GM12878 (cell line): Measurements from ENCODE around the gene CAPN7. TPM values are rescaled to one million over a fixed set of nuclear protein-coding genes. Genes with fewer than 3 reads are reported as not detected.

Experiments
- ATAC-seq: fragments of 200-7000 bp; cut with Tn5 transposase; 3 replicates; pipeline ENCODE4 v1.9.1; 2020; ENCODE audit warnings: mild to moderate bottlenecking, moderate library complexity
- BruUV-seq: library from RNA; stranded (reverse); fragments of 400-500 nt; replicated peaks from 2 replicates; lab custom pipeline; 2021; lab: Mats Ljungman, UMichigan
- CTCF ChIA-PET: fragments of 300-600 bp; sonication (Branson Sonifier 250); formaldehyde crosslinking; extraction: SDS; loops from one replicate; lab custom pipeline; 2021; ENCODE audit warnings: inconsistent platforms; lab: Yijun Ruan, JAX
- POLR2A ChIA-PET: fragments of 350-600 bp; formaldehyde crosslinking; extraction: SDS; loops from one replicate; lab custom pipeline; 2021; ENCODE audit warnings: inconsistent platforms; lab: Charles Lee
- RAD21 ChIA-PET: fragments of 300-600 bp; sonication (Branson Sonifier 250); formaldehyde crosslinking; loops from one replicate; lab custom pipeline; 2023; ENCODE audit warnings: antibody characterized with exemption; ENCODE audit not compliant: unreplicated experiment; lab: Charles Lee
- SMC1A ChIA-PET: fragments of 300-600 bp; sonication (Branson Sonifier 250); formaldehyde crosslinking; loops from one replicate; lab custom pipeline; 2023; ENCODE audit not compliant: unreplicated experiment, uncharacterized antibody; lab: Charles Lee
- DNase-seq: peaks from one replicate; pipeline ENCODE4 v3.0.0-alpha.2; 2011; ENCODE audit warnings: low read depth, low spot score
- FAIRE-seq: peaks from 3 replicates; lab custom pipeline; 2011; peaks lifted over from hg19 to GRCh38; lab: Jason Lieb, UNC
- H2AFZ ChIP-seq: 2 replicates; pipeline ENCODE4 v1.6.0; 2011; ENCODE audit warnings: low read depth, low read length, control low read depth; ENCODE audit not compliant: control insufficient read depth
- H3K27ac ChIP-seq: 2 replicates; pipeline ENCODE4 v1.5.1; 2011; ENCODE audit warnings: control low read depth; ENCODE audit not compliant: control insufficient read depth, insufficient read depth
- H3K27me3 ChIP-seq, 2 experiments: replicated peaks in 1 of 2; 2 replicates each; pipeline versions ENCODE4 v1.6.0 to v1.6.1; 2011; ENCODE audit warnings: low read length in 1 of 2; ENCODE audit not compliant: control insufficient read depth in 2 of 2, insufficient read depth in 2 of 2
- H3K36me3 ChIP-seq, 2 experiments: 2 replicates each; pipeline ENCODE4 v1.5.1; 2011; ENCODE audit warnings: low read length in 1 of 2; ENCODE audit not compliant: control insufficient read depth in 2 of 2, insufficient read depth in 2 of 2
- H3K4me1 ChIP-seq: 2 replicates; pipeline ENCODE4 v1.6.1; 2011; ENCODE audit warnings: mild to moderate bottlenecking, low read length, moderate library complexity, mixed read lengths; ENCODE audit not compliant: control insufficient read depth, insufficient read depth
- H3K4me2 ChIP-seq: 2 replicates; pipeline ENCODE4 v1.6.0; 2011; ENCODE audit warnings: control low read depth; ENCODE audit not compliant: control insufficient read depth, insufficient read depth
- H3K4me3 ChIP-seq: fragments of 200-600 bp; sonication (generic); 2 replicates; pipeline ENCODE4 v1.5.1; 2016
- H3K79me2 ChIP-seq: 2 replicates; pipeline ENCODE4 v1.6.0; 2011; ENCODE audit warnings: low read length; ENCODE audit not compliant: control insufficient read depth, insufficient read depth
- H3K9ac ChIP-seq: 2 replicates; pipeline ENCODE4 v1.8.0; 2011; ENCODE audit warnings: low read length, control low read depth, mixed read lengths; ENCODE audit not compliant: control insufficient read depth, insufficient read depth
- H3K9me3 ChIP-seq: replicated peaks from 3 replicates; pipeline ENCODE4 v1.5.1; 2011; ENCODE audit warnings: mild to moderate bottlenecking, low read length; ENCODE audit not compliant: control insufficient read depth, insufficient read depth
- H4K20me1 ChIP-seq: 2 replicates; pipeline ENCODE4 v1.6.0; 2011; ENCODE audit not compliant: control insufficient read depth, insufficient read depth
- DPF2 ChIP-seq: fragments of 450-650 bp; IDR thresholded peaks from 2 replicates; pipeline ENCODE4 v1.6.1; 2017; ENCODE audit warnings: mild to moderate bottlenecking
- ETV6 ChIP-seq, 2 experiments: fragments of 450-650 bp in 1 of 2; IDR thresholded peaks in 1 of 2; conservative IDR thresholded peaks in 1 of 2; 2 replicates each; pipeline ENCODE4 v1.6.1; 2014; ENCODE audit warnings: antibody characterized with exemption in 1 of 2, borderline replicate concordance in 1 of 2, low read depth in 1 of 2, mild to moderate bottlenecking in 1 of 2, moderate library complexity in 1 of 2
- FOS ChIP-seq: IDR thresholded peaks from 3 replicates; pipeline ENCODE4 v1.6.1; 2011; ENCODE audit warnings: borderline replicate concordance; ENCODE audit not compliant: insufficient read length; ENCODE audit errors: extremely low read depth
- IKZF2 ChIP-seq, 2 experiments: fragments of 450-650 bp; IDR thresholded peaks; 2 replicates each; pipeline ENCODE4 v1.6.1; 2017; ENCODE audit warnings: mild to moderate bottlenecking in 2 of 2, moderate library complexity in 2 of 2
- LARP7 ChIP-seq: fragments of 450-650 bp; IDR thresholded peaks from 2 replicates; pipeline ENCODE4 v1.6.1; 2017; ENCODE audit warnings: mild to moderate bottlenecking
- MLLT1 ChIP-seq: fragments of 450-650 bp; IDR thresholded peaks from 2 replicates; pipeline ENCODE4 v1.6.1; 2016; ENCODE audit warnings: mild to moderate bottlenecking
- PAX5 ChIP-seq: IDR thresholded peaks from 2 replicates; pipeline ENCODE4 v1.6.1; 2011; ENCODE audit warnings: low read depth, low read length, borderline replicate concordance
- POLR2AphosphoS5 ChIP-seq: IDR thresholded peaks from 2 replicates; pipeline ENCODE4 v1.6.1; 2011; ENCODE audit warnings: mild to moderate bottlenecking, low read length, inconsistent platforms
- RAD51 ChIP-seq: fragments of 450-650 bp; IDR thresholded peaks from 2 replicates; pipeline ENCODE4 v1.6.1; 2016; ENCODE audit warnings: moderate library complexity, mild to moderate bottlenecking, inconsistent platforms
- RUNX3 ChIP-seq: IDR thresholded peaks from 2 replicates; pipeline ENCODE4 v1.6.1; 2012; ENCODE audit warnings: low read length, inconsistent platforms
- SMAD1 ChIP-seq: fragments of 450-650 bp; IDR thresholded peaks from 2 replicates; pipeline ENCODE4 v1.6.1; 2018; ENCODE audit warnings: mild to moderate bottlenecking, low read depth; ENCODE audit not compliant: partially characterized antibody
- SMC3 ChIP-seq: IDR thresholded peaks from 2 replicates; pipeline ENCODE4 v1.6.1; 2011; ENCODE audit warnings: low read length, improper control_type of control experiment, borderline replicate concordance
- SPI1 ChIP-seq: IDR thresholded peaks from 2 replicates; pipeline ENCODE4 v1.6.1; 2011; ENCODE audit warnings: low read depth, mild to moderate bottlenecking, low read length, moderate library complexity, borderline replicate concordance; ENCODE audit not compliant: insufficient read depth
- SREBF2 ChIP-seq: IDR thresholded peaks from 2 replicates; pipeline ENCODE4 v1.6.1; 2012; ENCODE audit warnings: mild to moderate bottlenecking, low read length
- STAT3 ChIP-seq: IDR thresholded peaks from 2 replicates; pipeline ENCODE4 v1.6.1; 2011; ENCODE audit warnings: low read depth, low read length, improper control_type of control experiment
- ZBED1 ChIP-seq: IDR thresholded peaks from 2 replicates; pipeline ENCODE4 v1.6.1; 2016; ENCODE audit warnings: borderline replicate concordance
- ZNF24 ChIP-seq: fragments of 450-650 bp; IDR thresholded peaks from 2 replicates; pipeline ENCODE4 v1.6.1; 2017; ENCODE audit warnings: antibody characterized with exemption, mild to moderate bottlenecking
- WGBS: methylation state at CpG from one replicate; pipeline ENCODE4 v1.1.6; 2016; ENCODE audit warnings: low lambda C conversion rate; ENCODE audit not compliant: insufficient replicate concordance, insufficient coverage; ENCODE audit errors: missing lambda C conversion rate; 5-methylcytosine and 5-hydroxymethylcytosine counted together
- in situ Hi-C: fragments of 300-500 bp; cut with MboI; formaldehyde crosslinking; loops from 9 replicates; pipeline ENCODE4 v1.14.3; 2018; ENCODE audit warnings: mixed read lengths
- intact Hi-C: fragments of 100-400 bp; cut with micrococcal nuclease; formaldehyde crosslinking; loops from one replicate; pipeline ENCODE4 v1.14.2; 2022; ENCODE audit not compliant: unreplicated experiment
- polyA plus RNA-seq, 11 experiments: library from polyadenylated mRNA; depleted of rRNA in 4 of 11; unstranded in 6 of 11; stranded (reverse) in 5 of 11; fragments of >200 nt; fragmentation: Nextera tagmentation in 4 of 11; fragmentation: Illumina TruSeq in 1 of 11; extraction: Ambion mirVana in 4 of 11; extraction: Trizol in 1 of 11; gene quantifications; 1 replicate in 1 of 11; 2 replicates in 10 of 11; pipeline versions ENCODE4 v1.2.1 to v1.2.3, GENCODE V29; 2011 to 2016; ENCODE audit warnings: inconsistent platforms in 2 of 11, missing spikeins in 2 of 11, low read depth in 1 of 11
- total RNA-seq, 4 experiments: library from RNA; depleted of rRNA in 3 of 4; stranded (reverse); fragments of >200 nt in 3 of 4; fragmentation: Illumina TruSeq in 1 of 4; extraction: Trizol in 1 of 4; gene quantifications; 2 replicates each; pipeline versions ENCODE4 v1.2.1 to v1.2.3, GENCODE V29; 2013 to 2021
- TF ChIP-seq, protein P1 (sequence below): IDR thresholded peaks from 2 replicates; pipeline ENCODE4 v1.6.1; 2011; ENCODE audit warnings: low read depth, mild to moderate bottlenecking, low read length, moderate library complexity, borderline replicate concordance; ENCODE audit errors: extremely low read depth
- TF ChIP-seq, protein P2 (sequence below): fragments of 450-650 bp; formaldehyde crosslinking; IDR thresholded peaks from 2 replicates; pipeline ENCODE4 v1.4.0; 2022; ENCODE audit warnings: mild to moderate bottlenecking, moderate library complexity

CAPN7 gene
- total and polyA plus RNA-seq, 10 of the 15 experiments (the other 5 are each of a cell fraction or from before 2014, with no cell fraction given) = 5.3 to 27.0 (median 18.2) TPM

- 49% methylated on average over 3 of the region's 3 CpGs for WGBS
- ChIA-PET RAD21 (interaction anchor here (0.7 to 3.0 kb wide), 9 partner anchors 17 to 114 kb away, joined by 3 to 12 read pairs (median 4); no protein-coding TSS in a partner anchor), POLR2A (interaction anchor here (0.7 kb wide), 1 partner anchor 43 kb away, joined by 3 read pairs; no protein-coding TSS in a partner anchor), SMC1A (interaction anchor here (0.6 to 3.6 kb wide), 20 partner anchors 7 to 271 kb away, joined by 3 to 19 read pairs (median 4); no protein-coding TSS in a partner anchor), CTCF (interaction anchor here (0.7 to 3.4 kb wide), 12 partner anchors 11 to 182 kb away, joined by 3 to 14 read pairs (median 4); no protein-coding TSS in a partner anchor)
- in situ Hi-C loops (no loop called here), intact Hi-C loops (loop anchor here (2.0 kb wide), 1 partner anchor 18 kb away; no protein-coding TSS in a partner anchor)
- Histone ChIP-seq H3K4me1 (peaks cover 38% of the 10 kb centered on the region), H4K20me1 (no peaks in the 10 kb centered on the region), H2AFZ (no peak overlapping the region), H3K27ac (peak overlapping the region; percentile 73), H3K4me2 (peak overlapping the region; percentile 0), H3K4me3 (peak overlapping the region; percentile 17; the same call in 1 of the 2 replicates), H3K9ac (no peak overlapping the region), H3K79me2 (peaks cover 2% of the 10 kb centered on the region; the same call in 1 of the 2 replicates), H3K27me3 (no peaks in the 10 kb centered on the region), H3K9me3 (no peaks in the 10 kb centered on the region; the same call in 2 of the 3 replicates), H3K36me3 (peaks cover 12 to 27% of the 10 kb centered on the region in 2 experiments)
- FAIRE-seq = peak; percentile 70
- DNase-seq = no peak
- BruUV-seq = no TSS peak
- ATAC-seq = no peak
- TF ChIP-seq SMC3 (no peak), FOS (no peak), SREBF2 (no peak), MLLT1 (no peak), ZBED1 (no peak), SPI1 (peak; percentile 78), SMAD1 (no peak), LARP7 (no peak), STAT3 (no peak), PAX5 (no peak), IKZF2 (IDR thresholded peaks at IDR 0.05) (peak; percentile 46 to 49; a peak in 3 of 4 replicates), RAD51 (no peak), ZNF24 (no peak), DPF2 (no peak), RUNX3 (peak; percentile 53), POLR2AphosphoS5 (no peak), ETV6 (conservative IDR thresholded peaks at IDR 0.05 in 1 of 2, IDR thresholded peaks at IDR 0.05 in 1 of 2; ENCODE audit: borderline replicate concordance in 1 of 2, low read depth in 1 of 2) (no peak)
- TF ChIP-seq, protein P1, sequence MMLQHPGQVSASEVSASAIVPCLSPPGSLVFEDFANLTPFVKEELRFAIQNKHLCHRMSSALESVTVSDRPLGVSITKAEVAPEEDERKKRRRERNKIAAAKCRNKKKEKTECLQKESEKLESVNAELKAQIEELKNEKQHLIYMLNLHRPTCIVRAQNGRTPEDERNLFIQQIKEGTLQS = no peak
- TF ChIP-seq, protein P2, sequence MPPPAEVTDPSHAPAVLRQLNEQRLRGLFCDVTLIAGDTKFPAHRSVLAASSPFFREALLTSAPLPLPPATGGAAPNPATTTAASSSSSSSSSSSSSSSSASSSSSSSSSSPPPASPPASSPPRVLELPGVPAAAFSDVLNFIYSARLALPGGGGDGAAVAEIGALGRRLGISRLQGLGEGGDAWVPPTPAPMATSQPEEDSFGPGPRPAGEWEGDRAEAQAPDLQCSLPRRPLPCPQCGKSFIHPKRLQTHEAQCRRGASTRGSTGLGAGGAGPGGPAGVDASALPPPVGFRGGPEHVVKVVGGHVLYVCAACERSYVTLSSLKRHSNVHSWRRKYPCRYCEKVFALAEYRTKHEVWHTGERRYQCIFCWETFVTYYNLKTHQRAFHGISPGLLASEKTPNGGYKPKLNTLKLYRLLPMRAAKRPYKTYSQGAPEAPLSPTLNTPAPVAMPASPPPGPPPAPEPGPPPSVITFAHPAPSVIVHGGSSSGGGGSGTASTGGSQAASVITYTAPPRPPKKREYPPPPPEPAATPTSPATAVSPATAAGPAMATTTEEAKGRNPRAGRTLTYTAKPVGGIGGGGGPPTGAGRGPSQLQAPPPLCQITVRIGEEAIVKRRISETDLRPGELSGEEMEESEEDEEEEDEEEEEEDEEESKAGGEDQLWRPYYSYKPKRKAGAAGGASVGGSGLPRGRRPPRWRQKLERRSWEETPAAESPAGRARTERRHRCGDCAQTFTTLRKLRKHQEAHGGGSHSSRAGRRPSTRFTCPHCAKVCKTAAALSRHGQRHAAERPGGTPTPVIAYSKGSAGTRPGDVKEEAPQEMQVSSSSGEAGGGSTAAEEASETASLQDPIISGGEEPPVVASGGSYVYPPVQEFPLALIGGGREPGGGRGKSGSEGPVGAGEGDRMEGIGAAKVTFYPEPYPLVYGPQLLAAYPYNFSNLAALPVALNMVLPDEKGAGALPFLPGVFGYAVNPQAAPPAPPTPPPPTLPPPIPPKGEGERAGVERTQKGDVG (CRISPR knock-in tag) = no peak
Measured at GRCh38 chr3:15290736-15291135, 84.7 kb downstream of the CAPN7 start.
